ENCODE measurements around the gene NPC2. TPM values are rescaled to one million over a fixed set of nuclear protein-coding genes. Genes with fewer than 3 reads are reported as not detected.

Gene NPC2
- total RNA-seq, 4 donors from 2014 or later, result 174 to 331 (median 251) TPM

DNA sequence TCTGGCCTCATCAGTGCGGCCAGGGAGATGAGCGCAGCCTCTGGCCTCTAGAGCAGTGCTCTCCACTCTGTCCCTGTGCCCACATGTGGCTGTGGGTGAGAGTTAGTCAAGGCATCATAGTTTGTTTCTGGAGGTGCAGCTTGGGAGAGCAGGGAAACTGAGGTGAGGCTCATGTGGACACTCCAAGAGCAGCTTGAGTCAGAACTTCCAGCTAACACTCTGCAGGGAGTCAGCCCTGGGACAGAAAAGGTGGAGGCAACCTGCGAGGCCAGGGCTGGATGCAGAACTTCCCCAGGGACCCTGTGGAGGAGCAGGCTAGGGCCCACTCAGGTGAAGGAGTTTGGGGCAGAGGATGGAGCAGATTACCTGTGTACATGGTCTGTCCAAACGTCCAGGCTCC, 11.3 kb upstream of the NPC2 start:
- no peaks in the 10 kb centered on the region for H3K27me3 ChIP-seq
- H3K27ac ChIP-seq, result no peak overlapping the region
- no peak for DNase-seq
- H3K36me3 ChIP-seq, result peaks cover 5 to 84% (median 5%) of the 10 kb centered on the region in 3 donors
- H3K9me3 ChIP-seq, result no peaks in the 10 kb centered on the region
- TF ChIP-seq POLR2A (IDR thresholded peaks at IDR 0.05), result no peak
- TF ChIP-seq, protein P1, sequence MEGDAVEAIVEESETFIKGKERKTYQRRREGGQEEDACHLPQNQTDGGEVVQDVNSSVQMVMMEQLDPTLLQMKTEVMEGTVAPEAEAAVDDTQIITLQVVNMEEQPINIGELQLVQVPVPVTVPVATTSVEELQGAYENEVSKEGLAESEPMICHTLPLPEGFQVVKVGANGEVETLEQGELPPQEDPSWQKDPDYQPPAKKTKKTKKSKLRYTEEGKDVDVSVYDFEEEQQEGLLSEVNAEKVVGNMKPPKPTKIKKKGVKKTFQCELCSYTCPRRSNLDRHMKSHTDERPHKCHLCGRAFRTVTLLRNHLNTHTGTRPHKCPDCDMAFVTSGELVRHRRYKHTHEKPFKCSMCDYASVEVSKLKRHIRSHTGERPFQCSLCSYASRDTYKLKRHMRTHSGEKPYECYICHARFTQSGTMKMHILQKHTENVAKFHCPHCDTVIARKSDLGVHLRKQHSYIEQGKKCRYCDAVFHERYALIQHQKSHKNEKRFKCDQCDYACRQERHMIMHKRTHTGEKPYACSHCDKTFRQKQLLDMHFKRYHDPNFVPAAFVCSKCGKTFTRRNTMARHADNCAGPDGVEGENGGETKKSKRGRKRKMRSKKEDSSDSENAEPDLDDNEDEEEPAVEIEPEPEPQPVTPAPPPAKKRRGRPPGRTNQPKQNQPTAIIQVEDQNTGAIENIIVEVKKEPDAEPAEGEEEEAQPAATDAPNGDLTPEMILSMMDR (IDR thresholded peaks at IDR 0.05), result no peak
- WGBS, 2 donors, result 83% methylated on average over 3 of the region's 4 CpGs; no CpG with 5 or more reads in 1 of the 2 donors
- H3K4me1 ChIP-seq, result peaks cover 0 to 32% (median 0%) of the 10 kb centered on the region in 3 donors
- no peak overlapping the region for H3K4me3 ChIP-seq
- intact Hi-C loops (cut with DNase I), result no loop called here

DNA sequence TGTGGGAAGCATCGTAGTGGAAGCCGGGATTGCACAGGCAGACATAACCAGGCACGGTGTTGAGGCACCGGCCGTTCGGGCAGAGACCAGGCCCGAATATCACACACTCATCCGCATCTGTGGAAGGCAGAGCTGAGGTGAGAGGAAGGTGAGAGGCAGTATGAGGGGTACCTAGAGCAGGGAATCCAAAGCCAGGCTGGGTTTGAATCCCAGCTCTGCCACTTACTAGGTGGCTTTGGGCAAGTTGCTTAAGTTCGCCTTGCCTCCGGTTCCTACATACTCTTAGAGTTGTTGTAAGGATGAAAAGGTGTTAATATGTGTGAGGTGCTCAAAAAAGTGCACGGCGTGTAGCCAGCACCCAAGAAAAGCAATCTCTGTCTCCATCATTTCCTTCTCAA, 10.8 kb upstream of the NPC2 start:
- no peak for DNase-seq
- TF ChIP-seq POLR2A (IDR thresholded peaks at IDR 0.05), result no peak
- TF ChIP-seq, protein P1 (IDR thresholded peaks at IDR 0.05), result no peak
- no peak overlapping the region for H3K27ac ChIP-seq
- H3K27me3 ChIP-seq, result no peaks in the 10 kb centered on the region
- intact Hi-C loops (cut with DNase I), result no loop called here
- no peak overlapping the region for H3K4me3 ChIP-seq
- WGBS, 2 donors, result 91 to 96% methylated on average over 6 to 11 of the region's 12 CpGs
- peaks cover 0 to 32% (median 0%) of the 10 kb centered on the region in 3 donors for H3K4me1 ChIP-seq
- H3K9me3 ChIP-seq, result no peaks in the 10 kb centered on the region
- peaks cover 1 to 79% (median 5%) of the 10 kb centered on the region in 3 donors for H3K36me3 ChIP-seq

DNA sequence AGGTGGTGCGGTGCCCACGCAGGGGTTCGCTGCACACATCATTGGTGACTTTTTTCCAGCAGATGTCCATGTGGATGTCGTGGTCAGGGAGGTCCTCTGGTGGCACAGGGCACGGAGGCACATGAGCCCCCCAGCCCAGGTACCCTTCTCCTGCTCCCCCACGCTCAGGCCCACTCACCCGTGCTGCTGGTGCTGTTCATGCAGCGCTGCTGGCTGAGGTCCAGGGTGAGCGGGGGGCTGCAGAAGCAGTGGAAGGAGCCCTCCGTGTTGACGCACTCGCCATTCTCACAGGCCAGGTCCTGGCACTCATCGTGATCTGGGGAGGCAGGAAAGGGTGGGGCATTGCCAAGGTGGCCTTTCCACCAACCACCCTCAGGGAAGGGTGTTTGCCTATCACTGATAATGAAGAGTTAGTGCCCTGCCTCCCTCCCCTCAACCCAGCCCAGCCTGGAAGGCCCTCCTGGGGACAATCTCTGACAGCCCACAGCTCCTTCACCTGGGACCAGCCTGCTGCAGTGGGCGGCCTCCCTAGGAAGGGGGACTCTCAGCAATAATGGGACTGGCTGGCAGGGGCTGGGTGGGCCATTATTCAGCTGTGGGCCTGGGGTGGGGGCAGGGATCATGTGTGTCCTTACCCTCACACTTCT, 10.3 kb upstream of the NPC2 start:
- no peaks in the 10 kb centered on the region for H3K27me3 ChIP-seq
- peaks cover 0 to 32% (median 0%) of the 10 kb centered on the region in 3 donors for H3K4me1 ChIP-seq
- no peak for DNase-seq
- H3K36me3 ChIP-seq, result peaks cover 0 to 74% (median 5%) of the 10 kb centered on the region in 3 donors
- WGBS, 2 donors, result 40 to 44% methylated on average over 1 to 3 of the region's 14 CpGs
- intact Hi-C loops (cut with DNase I), result no loop called here
- H3K27ac ChIP-seq, result no peak overlapping the region
- no peak for TF ChIP-seq POLR2A (IDR thresholded peaks at IDR 0.05)
- TF ChIP-seq, protein P1 (IDR thresholded peaks at IDR 0.05), result no peak
- H3K9me3 ChIP-seq, result no peaks in the 10 kb centered on the region
- H3K4me3 ChIP-seq, result no peak overlapping the region

DNA sequence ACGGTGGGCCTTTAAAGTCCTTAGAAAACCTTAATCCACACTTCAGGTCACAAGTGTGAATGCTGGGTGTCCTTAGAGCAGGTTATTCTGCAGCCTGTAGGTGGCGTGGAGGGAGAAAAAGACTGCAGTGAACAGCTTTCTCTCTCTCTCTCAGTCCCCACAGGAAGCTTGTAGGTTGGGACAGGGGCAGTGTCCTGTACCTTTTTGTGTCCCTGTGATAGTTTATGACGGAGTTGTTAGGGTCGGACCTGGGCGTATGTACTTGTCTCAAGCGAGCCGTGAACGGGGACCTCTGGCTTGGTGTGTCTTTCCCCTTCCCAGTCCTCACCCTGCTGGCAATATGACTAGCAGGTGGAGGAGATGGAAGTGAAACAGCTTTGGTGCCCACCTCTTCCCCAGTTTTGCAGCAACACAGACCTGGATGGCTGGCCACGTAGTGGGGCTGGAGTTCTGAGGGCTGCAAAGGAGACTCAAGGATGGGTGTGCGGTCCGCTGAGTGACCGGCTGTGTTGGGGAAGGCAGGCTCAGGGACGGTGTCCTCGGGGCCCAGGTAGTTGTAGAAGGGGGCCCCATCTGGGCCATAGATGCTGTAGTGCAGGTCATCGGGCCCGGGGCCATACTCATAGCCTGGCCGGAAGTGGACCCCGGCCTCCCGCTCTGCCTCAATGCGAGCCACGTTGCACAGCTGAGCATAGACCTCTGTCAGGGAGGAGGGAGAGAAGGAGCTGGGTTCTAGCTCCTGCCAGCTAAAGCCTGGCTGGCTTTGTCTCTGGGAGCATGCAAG, 9.3 kb upstream of the NPC2 start:
- no peak for DNase-seq
- peaks cover 0 to 64% (median 5%) of the 10 kb centered on the region in 3 donors for H3K36me3 ChIP-seq
- intact Hi-C loops (cut with DNase I), result no loop called here

More for the DNA sequence above, 9.3 kb upstream of the NPC2 start:
- TF ChIP-seq, protein P1 (IDR thresholded peaks at IDR 0.05), result peak in 5 of 6 experiments; percentile 29 to 56 (median 42)
- TF ChIP-seq POLR2A (IDR thresholded peaks at IDR 0.05), result no peak
- Histone ChIP-seq H3K27ac (no peak overlapping the region), H3K9me3 (no peaks in the 10 kb centered on the region), H3K27me3 (no peaks in the 10 kb centered on the region), H3K4me3 (no peak overlapping the region), H3K4me1 (peaks cover 0 to 32% (median 0%) of the 10 kb centered on the region in 3 donors)
- WGBS, 2 donors, result 66 to 81% methylated on average over 15 to 17 of the region's 21 CpGs
